SU-DHL-6 (cell line): ENCODE results near the gene CASKIN2.

ENCODE experiments used
- H2AFZ ChIP-seq: fragments of 200-600 bp; sonication (generic); 2 replicates; pipeline ENCODE4 v1.6.1; 2014; ENCODE audit warnings: low read depth, mild to moderate bottlenecking, moderate library complexity, mixed read lengths, antibody characterized with exemption, low read length; ENCODE audit not compliant: severe bottlenecking
- H3F3A ChIP-seq: fragments of 200-600 bp; shearing (Covaris generic); 2 replicates; pipeline ENCODE4 v1.6.0; 2016; ENCODE audit warnings: antibody characterized with exemption, mild to moderate bottlenecking; ENCODE audit not compliant: insufficient read depth
- H3K27ac ChIP-seq: fragments of 200-600 bp; sonication (generic); 2 replicates; pipeline ENCODE4 v1.5.1; 2016; ENCODE audit warnings: low read depth, mild to moderate bottlenecking, low read length, moderate library complexity, mixed read lengths
- H3K27me3 ChIP-seq: fragments of 200-600 bp; sonication (generic), shearing (Covaris generic); 2 replicates; pipeline ENCODE4 v1.6.0; 2014; ENCODE audit warnings: mild to moderate bottlenecking, low read length
- H3K36me3 ChIP-seq: fragments of 200-600 bp; sonication (generic); 2 replicates; pipeline ENCODE4 v1.6.1; 2014; ENCODE audit warnings: mild to moderate bottlenecking, low read length, mixed read lengths
- H3K4me2 ChIP-seq: fragments of 300-600, 200-600 bp; shearing (Covaris generic), sonication (generic); 2 replicates; pipeline ENCODE4 v1.6.0; 2014; ENCODE audit warnings: low read length, low read depth, mild to moderate bottlenecking; ENCODE audit not compliant: poor library complexity, severe bottlenecking
- H3K4me3 ChIP-seq: fragments of 200-600 bp; sonication (generic); 2 replicates; pipeline ENCODE4 v1.5.1; 2014; ENCODE audit warnings: antibody characterized with exemption, low read length, mild to moderate bottlenecking, mixed read lengths; ENCODE audit not compliant: insufficient read depth, poor library complexity, severe bottlenecking
- H3K79me2 ChIP-seq: fragments of 200-600 bp; sonication (generic); 2 replicates; pipeline ENCODE4 v1.6.1; 2014; ENCODE audit warnings: mild to moderate bottlenecking, low read length, moderate library complexity; ENCODE audit not compliant: insufficient read depth
- H3K9ac ChIP-seq: fragments of 200-600 bp; sonication (generic); 2 replicates; pipeline ENCODE4 v1.7.0; 2014; ENCODE audit warnings: mild to moderate bottlenecking, low read length
- H3K9me2 ChIP-seq: fragments of 200-600 bp; sonication (generic); replicated peaks from 2 replicates; pipeline ENCODE4 v1.6.1; 2014; ENCODE audit warnings: low read length; ENCODE audit not compliant: insufficient read depth
- H3K9me3 ChIP-seq: fragments of 200-600 bp; sonication (generic); 2 replicates; pipeline ENCODE4 v1.6.1; 2014; ENCODE audit warnings: low read length, mixed read lengths; ENCODE audit not compliant: insufficient read depth
- H4K20me1 ChIP-seq: fragments of 200-600 bp; sonication (generic); 2 replicates; pipeline ENCODE4 v1.6.1; 2014; ENCODE audit warnings: low read depth, mild to moderate bottlenecking, antibody characterized with exemption, low read length, moderate library complexity, mixed read lengths
- EZH2phosphoT487 ChIP-seq: fragments of 200-600 bp; sonication (generic), shearing (Covaris generic); conservative IDR thresholded peaks from 2 replicates; pipeline ENCODE4 v1.6.1; 2018; ENCODE audit warnings: mild to moderate bottlenecking, antibody characterized with exemption, low read length, moderate library complexity, mixed read lengths
- TF ChIP-seq, protein P1 (sequence below): fragments of 200-600 bp; sonication (generic); IDR thresholded peaks from one replicate; pipeline ENCODE4 v1.5.1; 2017; ENCODE audit warnings: antibody characterized with exemption, mild to moderate bottlenecking, low read length, moderate library complexity; ENCODE audit not compliant: insufficient read depth, poor library complexity, severe bottlenecking

Gene CASKIN2

DNA sequence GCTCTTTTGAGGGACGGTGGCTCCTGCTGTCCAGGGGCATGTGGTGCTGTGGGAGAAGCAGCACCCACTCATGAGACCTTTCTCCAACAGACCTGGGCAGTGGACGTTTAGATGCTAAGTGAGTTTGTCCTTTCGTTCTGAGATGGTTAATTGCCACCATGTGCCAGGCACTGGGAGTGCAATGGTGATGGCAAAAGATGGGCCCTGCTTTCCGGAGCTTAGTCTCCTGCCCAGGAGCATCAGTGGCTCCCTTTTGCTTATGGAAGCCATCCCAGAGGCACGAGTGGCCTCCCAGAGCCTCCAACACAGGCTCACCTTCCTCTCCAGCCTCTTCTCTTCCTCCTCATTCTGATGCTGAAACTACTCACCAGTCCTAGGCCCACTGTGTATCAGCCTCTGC, 28.4 kb downstream of the CASKIN2 start:
- Histone ChIP-seq H3F3A (peaks cover 4% of the 10 kb centered on the region; the same call in 1 of the 2 replicates), H3K9ac (no peak overlapping the region), H3K4me2 (no peak overlapping the region), H3K27ac (peak overlapping the region; percentile 50), H3K9me3 (no peaks in the 10 kb centered on the region), H3K4me3 (no peak overlapping the region), H4K20me1 (no peaks in the 10 kb centered on the region), H3K36me3 (no peaks in the 10 kb centered on the region), H3K79me2 (no peaks in the 10 kb centered on the region), H2AFZ (no peak overlapping the region), H3K27me3 (no peaks in the 10 kb centered on the region), H3K9me2 (no peaks in the 10 kb centered on the region)
- TF ChIP-seq, protein P1, sequence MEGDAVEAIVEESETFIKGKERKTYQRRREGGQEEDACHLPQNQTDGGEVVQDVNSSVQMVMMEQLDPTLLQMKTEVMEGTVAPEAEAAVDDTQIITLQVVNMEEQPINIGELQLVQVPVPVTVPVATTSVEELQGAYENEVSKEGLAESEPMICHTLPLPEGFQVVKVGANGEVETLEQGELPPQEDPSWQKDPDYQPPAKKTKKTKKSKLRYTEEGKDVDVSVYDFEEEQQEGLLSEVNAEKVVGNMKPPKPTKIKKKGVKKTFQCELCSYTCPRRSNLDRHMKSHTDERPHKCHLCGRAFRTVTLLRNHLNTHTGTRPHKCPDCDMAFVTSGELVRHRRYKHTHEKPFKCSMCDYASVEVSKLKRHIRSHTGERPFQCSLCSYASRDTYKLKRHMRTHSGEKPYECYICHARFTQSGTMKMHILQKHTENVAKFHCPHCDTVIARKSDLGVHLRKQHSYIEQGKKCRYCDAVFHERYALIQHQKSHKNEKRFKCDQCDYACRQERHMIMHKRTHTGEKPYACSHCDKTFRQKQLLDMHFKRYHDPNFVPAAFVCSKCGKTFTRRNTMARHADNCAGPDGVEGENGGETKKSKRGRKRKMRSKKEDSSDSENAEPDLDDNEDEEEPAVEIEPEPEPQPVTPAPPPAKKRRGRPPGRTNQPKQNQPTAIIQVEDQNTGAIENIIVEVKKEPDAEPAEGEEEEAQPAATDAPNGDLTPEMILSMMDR, result no peak
- TF ChIP-seq EZH2phosphoT487, result no peak

DNA sequence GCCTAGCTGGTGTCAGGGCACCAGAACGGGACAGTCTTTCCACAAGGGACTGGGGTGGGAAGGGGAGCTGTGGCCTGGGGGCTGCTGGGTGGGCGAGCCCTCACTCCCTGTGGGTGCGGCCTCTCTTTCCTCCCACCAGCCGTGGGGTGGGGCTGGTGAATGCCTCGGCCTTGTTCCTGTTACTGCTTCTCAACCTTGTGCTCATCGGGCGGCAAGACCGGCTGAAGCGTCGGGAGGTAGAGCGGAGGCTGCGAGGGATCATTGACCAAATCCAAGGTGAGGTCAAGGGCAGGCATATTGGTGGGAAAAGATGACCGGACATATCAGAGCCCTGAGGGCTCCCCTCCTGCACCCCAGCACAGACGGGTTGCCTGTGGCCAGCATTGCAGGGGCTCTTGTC, 29.2 kb downstream of the CASKIN2 start:
- H3K4me2 ChIP-seq, result no peak overlapping the region
- no peaks in the 10 kb centered on the region for H3K9me2 ChIP-seq
- H4K20me1 ChIP-seq, result no peaks in the 10 kb centered on the region
- H3K4me3 ChIP-seq, result no peak overlapping the region
- H3K27ac ChIP-seq, result no peak overlapping the region
- no peak overlapping the region for H3K9ac ChIP-seq
- peaks cover 4% of the 10 kb centered on the region; the same call in 1 of the 2 replicates for H3F3A ChIP-seq
- H3K9me3 ChIP-seq, result no peaks in the 10 kb centered on the region
- no peaks in the 10 kb centered on the region for H3K79me2 ChIP-seq
- TF ChIP-seq EZH2phosphoT487, result no peak
- TF ChIP-seq, protein P1, result no peak
- H2AFZ ChIP-seq, result no peak overlapping the region
- no peaks in the 10 kb centered on the region for H3K36me3 ChIP-seq
- no peaks in the 10 kb centered on the region for H3K27me3 ChIP-seq

DNA sequence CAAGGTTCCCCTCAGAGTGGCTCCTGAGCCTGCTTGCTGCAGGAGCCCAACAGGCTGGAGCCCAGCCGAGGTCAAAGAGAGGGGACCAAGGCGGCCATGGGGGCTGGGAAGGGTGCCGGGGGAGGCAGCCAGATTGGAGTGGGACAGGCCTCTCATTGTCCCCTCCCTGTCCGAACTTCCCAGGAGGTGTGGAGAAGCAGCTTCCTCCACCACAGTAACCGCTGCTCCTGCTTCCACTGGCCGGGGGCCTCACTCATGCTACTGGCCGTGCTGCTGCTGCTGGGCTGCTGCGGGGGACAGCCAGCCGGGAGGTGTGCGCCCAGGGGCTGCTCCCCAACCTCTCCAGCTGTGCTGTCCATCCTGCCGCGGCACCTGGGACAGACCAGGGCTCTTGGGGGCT, 29.6 kb downstream of the CASKIN2 start:
- Histone ChIP-seq H3K4me3 (no peak overlapping the region), H3K9me3 (no peaks in the 10 kb centered on the region), H3K9me2 (no peaks in the 10 kb centered on the region), H3K27ac (no peak overlapping the region), H2AFZ (no peak overlapping the region), H4K20me1 (no peaks in the 10 kb centered on the region), H3K36me3 (no peaks in the 10 kb centered on the region), H3F3A (peaks cover 4% of the 10 kb centered on the region; the same call in 1 of the 2 replicates), H3K9ac (no peak overlapping the region), H3K4me2 (no peak overlapping the region), H3K27me3 (no peaks in the 10 kb centered on the region), H3K79me2 (no peaks in the 10 kb centered on the region)
- TF ChIP-seq, protein P1, result no peak
- no peak for TF ChIP-seq EZH2phosphoT487
